ENCODE measurements around the gene HIRA. TPM values are rescaled to one million over a fixed set of nuclear protein-coding genes. Genes with fewer than 3 reads are reported as not detected.

The HIRA gene
- total RNA-seq, 1 experiment from 2014 or later: 24.3 TPM

DNA sequence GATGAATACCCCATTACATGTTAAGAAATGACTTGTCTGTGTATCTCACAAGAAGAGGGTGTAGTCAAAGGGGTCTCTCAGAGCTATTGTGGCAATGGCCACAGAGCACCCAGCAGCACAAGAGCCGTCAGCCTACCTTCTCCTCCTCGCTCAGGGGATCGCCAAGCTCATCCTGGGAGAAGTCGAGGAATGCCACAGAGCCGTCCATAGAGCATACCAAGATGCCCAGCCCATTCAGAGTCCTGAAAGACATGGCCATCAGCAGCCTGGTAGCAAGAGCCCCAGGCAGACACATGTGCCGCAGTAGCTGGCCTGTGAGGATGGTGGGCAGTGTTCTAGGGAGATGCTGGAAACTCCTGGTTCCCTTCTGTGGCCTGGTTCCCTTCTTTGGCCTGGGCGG is 44.0 kb downstream of the HIRA start:
- POLR2A ChIA-PET: no interaction called here
- no peaks in the 10 kb centered on the region for H3K9me3 Mint-ChIP-seq (ENCODE audit: unreplicated experiment)
- no TSS peak for BruUV-seq (replicated peaks)
- H3K36me3 Mint-ChIP-seq (ENCODE audit: insufficient read depth, unreplicated experiment): peaks cover 78% of the 10 kb centered on the region
- no peak for DNase-seq (ENCODE audit: unreplicated experiment)
- intact Hi-C loops (cut with micrococcal nuclease): no loop called here
- CTCF ChIA-PET: interaction anchor here (0.6 kb wide), 1 partner anchor 243 kb away, joined by 3 read pairs; no protein-coding TSS in a partner anchor
- no peak overlapping the region for H3K27ac Mint-ChIP-seq (ENCODE audit: low read depth, unreplicated experiment)
- H3K4me1 Mint-ChIP-seq (ENCODE audit: insufficient read depth, unreplicated experiment): no peaks in the 10 kb centered on the region
- no peak overlapping the region for H3K4me3 Mint-ChIP-seq (ENCODE audit: unreplicated experiment)
- TF ChIP-seq, protein P1, sequence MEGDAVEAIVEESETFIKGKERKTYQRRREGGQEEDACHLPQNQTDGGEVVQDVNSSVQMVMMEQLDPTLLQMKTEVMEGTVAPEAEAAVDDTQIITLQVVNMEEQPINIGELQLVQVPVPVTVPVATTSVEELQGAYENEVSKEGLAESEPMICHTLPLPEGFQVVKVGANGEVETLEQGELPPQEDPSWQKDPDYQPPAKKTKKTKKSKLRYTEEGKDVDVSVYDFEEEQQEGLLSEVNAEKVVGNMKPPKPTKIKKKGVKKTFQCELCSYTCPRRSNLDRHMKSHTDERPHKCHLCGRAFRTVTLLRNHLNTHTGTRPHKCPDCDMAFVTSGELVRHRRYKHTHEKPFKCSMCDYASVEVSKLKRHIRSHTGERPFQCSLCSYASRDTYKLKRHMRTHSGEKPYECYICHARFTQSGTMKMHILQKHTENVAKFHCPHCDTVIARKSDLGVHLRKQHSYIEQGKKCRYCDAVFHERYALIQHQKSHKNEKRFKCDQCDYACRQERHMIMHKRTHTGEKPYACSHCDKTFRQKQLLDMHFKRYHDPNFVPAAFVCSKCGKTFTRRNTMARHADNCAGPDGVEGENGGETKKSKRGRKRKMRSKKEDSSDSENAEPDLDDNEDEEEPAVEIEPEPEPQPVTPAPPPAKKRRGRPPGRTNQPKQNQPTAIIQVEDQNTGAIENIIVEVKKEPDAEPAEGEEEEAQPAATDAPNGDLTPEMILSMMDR (IDR thresholded peaks at IDR 0.05; ENCODE audit: unreplicated experiment): no peak
- no peaks in the 10 kb centered on the region for H3K27me3 Mint-ChIP-seq (ENCODE audit: insufficient read depth, unreplicated experiment)

DNA sequence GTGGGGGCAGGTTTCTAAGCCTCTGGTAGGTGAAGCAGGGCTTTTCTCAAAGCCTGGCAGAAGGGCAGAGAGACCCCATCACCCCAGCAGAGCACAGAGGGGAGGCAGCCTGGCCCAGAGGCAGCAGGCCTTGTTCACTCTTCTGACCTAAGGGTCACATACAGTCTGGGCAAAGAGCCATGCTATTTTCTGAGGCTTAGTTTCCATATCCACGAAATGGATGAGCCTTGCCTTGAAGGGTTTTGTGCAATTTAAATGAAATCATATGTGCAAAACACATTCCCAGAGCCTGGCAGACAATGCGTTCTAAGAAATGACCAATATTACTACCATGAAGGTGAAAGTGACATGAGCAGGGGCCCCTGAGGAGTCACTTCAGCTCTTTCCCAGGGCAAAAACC is 44.5 kb downstream of the HIRA start:
- Mint-ChIP-seq H3K27me3 (ENCODE audit: insufficient read depth, unreplicated experiment) (no peaks in the 10 kb centered on the region), H3K9me3 (ENCODE audit: unreplicated experiment) (no peaks in the 10 kb centered on the region), H3K4me3 (ENCODE audit: unreplicated experiment) (no peak overlapping the region), H3K4me1 (ENCODE audit: insufficient read depth, unreplicated experiment) (no peaks in the 10 kb centered on the region), H3K27ac (ENCODE audit: low read depth, unreplicated experiment) (no peak overlapping the region), H3K36me3 (ENCODE audit: insufficient read depth, unreplicated experiment) (peaks cover 78% of the 10 kb centered on the region)
- intact Hi-C loops (cut with micrococcal nuclease): no loop called here
- BruUV-seq (replicated peaks): no TSS peak
- TF ChIP-seq, protein P1 (IDR thresholded peaks at IDR 0.05; ENCODE audit: unreplicated experiment): no peak
- ChIA-PET POLR2A (no interaction called here), CTCF (no interaction called here)
- no peak for DNase-seq (ENCODE audit: unreplicated experiment)

DNA sequence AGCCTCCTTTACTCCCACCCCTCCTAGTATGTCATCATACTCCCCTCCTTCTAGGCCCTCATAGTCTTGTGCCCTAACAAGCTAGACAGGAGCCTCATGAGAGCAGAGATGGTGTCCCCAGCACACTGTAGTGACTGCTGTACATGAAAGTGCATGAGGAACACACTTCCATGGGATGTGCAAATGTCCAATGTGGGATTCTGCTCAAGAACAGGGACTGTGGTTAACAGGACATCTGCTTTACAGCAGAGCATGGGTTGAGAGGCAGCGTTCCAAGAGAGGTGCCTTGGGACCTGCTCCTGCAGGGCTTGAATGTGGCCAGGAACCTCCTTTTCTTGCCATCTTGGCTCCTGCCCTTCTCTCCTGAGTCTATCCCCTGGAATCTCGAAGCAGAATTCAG is 45.3 kb downstream of the HIRA start:
- H3K4me1 Mint-ChIP-seq (ENCODE audit: insufficient read depth, unreplicated experiment): no peaks in the 10 kb centered on the region
- TF ChIP-seq, protein P1 (IDR thresholded peaks at IDR 0.05; ENCODE audit: unreplicated experiment): no peak
- intact Hi-C loops (cut with micrococcal nuclease): no loop called here
- H3K36me3 Mint-ChIP-seq (ENCODE audit: insufficient read depth, unreplicated experiment): peaks cover 77% of the 10 kb centered on the region
- no peak overlapping the region for H3K27ac Mint-ChIP-seq (ENCODE audit: low read depth, unreplicated experiment)
- CTCF ChIA-PET: no interaction called here
- no peaks in the 10 kb centered on the region for H3K9me3 Mint-ChIP-seq (ENCODE audit: unreplicated experiment)
- no peaks in the 10 kb centered on the region for H3K27me3 Mint-ChIP-seq (ENCODE audit: insufficient read depth, unreplicated experiment)
- H3K4me3 Mint-ChIP-seq (ENCODE audit: unreplicated experiment): no peak overlapping the region
- POLR2A ChIA-PET: interaction anchor here (1.3 kb wide), 1 partner anchor 11 kb away, joined by 3 read pairs; no protein-coding TSS in a partner anchor
- no TSS peak for BruUV-seq (replicated peaks)
- no peak for DNase-seq (ENCODE audit: unreplicated experiment)

DNA sequence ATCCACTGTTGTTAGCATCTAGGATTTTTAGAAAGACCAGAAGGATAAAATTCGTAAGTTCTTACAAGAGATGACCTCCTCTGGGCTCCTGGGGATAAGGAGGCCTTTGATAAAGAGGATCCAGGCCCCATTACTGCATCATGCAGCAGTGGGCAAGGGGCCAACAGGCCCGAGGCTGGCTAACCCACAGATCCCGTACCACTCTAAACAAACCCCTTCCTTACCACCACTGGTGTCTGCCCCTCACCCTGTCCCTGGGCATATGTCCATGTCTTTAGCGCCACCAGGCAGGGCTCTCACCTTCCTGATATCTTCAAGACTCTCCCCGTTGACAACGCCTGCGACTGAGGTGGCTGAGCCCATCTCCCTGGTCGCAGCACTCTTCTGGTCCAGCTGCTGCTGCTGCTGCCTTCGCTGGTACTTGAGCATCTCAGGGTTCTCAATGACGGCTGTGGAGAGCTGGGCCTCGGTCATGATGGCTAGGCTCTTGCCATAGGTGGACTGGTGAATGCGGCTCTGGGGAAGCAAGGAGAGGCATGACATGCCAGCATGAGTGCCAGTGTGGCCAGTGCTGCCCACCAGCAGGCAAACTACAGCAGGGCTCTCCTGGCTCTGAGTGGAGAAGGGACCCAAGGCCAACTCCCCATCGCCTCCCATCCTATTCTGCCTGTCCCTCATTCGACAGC is 46.2 kb downstream of the HIRA start:
- no peaks in the 10 kb centered on the region for H3K9me3 Mint-ChIP-seq (ENCODE audit: unreplicated experiment)
- DNase-seq (ENCODE audit: unreplicated experiment): no peak
- TF ChIP-seq, protein P1 (IDR thresholded peaks at IDR 0.05; ENCODE audit: unreplicated experiment): no peak
- no TSS peak for BruUV-seq (replicated peaks)
- peaks cover 77% of the 10 kb centered on the region for H3K36me3 Mint-ChIP-seq (ENCODE audit: insufficient read depth, unreplicated experiment)
- no peaks in the 10 kb centered on the region for H3K27me3 Mint-ChIP-seq (ENCODE audit: insufficient read depth, unreplicated experiment)
- ChIA-PET CTCF (no interaction called here), POLR2A (interaction anchor here (1.3 kb wide), 1 partner anchor 10 kb away, joined by 3 read pairs; no protein-coding TSS in a partner anchor)
- H3K27ac Mint-ChIP-seq (ENCODE audit: low read depth, unreplicated experiment): no peak overlapping the region
- no peaks in the 10 kb centered on the region for H3K4me1 Mint-ChIP-seq (ENCODE audit: insufficient read depth, unreplicated experiment)
- no peak overlapping the region for H3K4me3 Mint-ChIP-seq (ENCODE audit: unreplicated experiment)
- intact Hi-C loops (cut with micrococcal nuclease): no loop called here

All from MCF 10A (cell line).